ENCODE measurements around the gene TNFRSF6B.
A peak's percentile ranks its signal among the peaks of the same experiment; 100 is the strongest.

The TNFRSF6B gene

GRCh38 chr20:63738687-63739129 lies 42.3 kb downstream of the TNFRSF6B start:
- TF ChIP-seq CTCF (IDR thresholded peaks at IDR 0.05; ENCODE audit: low read depth, low read length) = no peak
- peaks cover 3% of the 10 kb centered on the region for H3K4me1 ChIP-seq
- DNase-seq = peak; percentile 62
- H3K27me3 ChIP-seq = peaks cover 3% of the 10 kb centered on the region; the same call in 1 of the 2 replicates
- peaks cover 33% of the 10 kb centered on the region for H3K36me3 ChIP-seq
- H3K9me3 ChIP-seq = no peaks in the 10 kb centered on the region
- H3K4me3 ChIP-seq (ENCODE audit: low read depth, low read length) = peak overlapping the region; percentile 46; the same call in 1 of the 2 replicates

GRCh38 chr20:63739130-63740069 lies 42.9 kb downstream of the TNFRSF6B start, which contains the start of gene SLC2A4RG:
TSS of gene SLC2A4RG (plus strand) at chr20:63739776. CDS start at chr20:63739913, 137 bp downstream.
- Histone ChIP-seq H3K9me3 (no peaks in the 10 kb centered on the region), H3K4me3 (ENCODE audit: low read depth, low read length) (peak within 1 kb of the TSS; percentile 72), H3K36me3 (peaks cover 26% of the 10 kb centered on the region), H3K27me3 (peaks cover 3% of the 10 kb centered on the region; the same call in 1 of the 2 replicates), H3K4me1 (peaks cover 3% of the 10 kb centered on the region)
- DNase-seq = peak; percentile 85
- TF ChIP-seq CTCF (IDR thresholded peaks at IDR 0.05; ENCODE audit: low read depth, low read length) = no peak

- H3K4me1 ChIP-seq = peaks cover 3% of the 10 kb centered on the region
- peak overlapping the region; percentile 72 for H3K4me3 ChIP-seq (ENCODE audit: low read depth, low read length)
- peak; percentile 56 for DNase-seq
- H3K9me3 ChIP-seq = no peaks in the 10 kb centered on the region
- H3K36me3 ChIP-seq = peaks cover 22% of the 10 kb centered on the region
- no peak for TF ChIP-seq CTCF (IDR thresholded peaks at IDR 0.05; ENCODE audit: low read depth, low read length)
- peaks cover 3% of the 10 kb centered on the region; the same call in 1 of the 2 replicates for H3K27me3 ChIP-seq
Observed at GRCh38 chr20:63740070-63740626, 43.7 kb downstream of the TNFRSF6B start.

GRCh38 chr20:63740627-63741353 lies 44.3 kb downstream of the TNFRSF6B start:
- peak overlapping the region; percentile 72 for H3K4me3 ChIP-seq (ENCODE audit: low read depth, low read length)
- peaks cover 3% of the 10 kb centered on the region; the same call in 1 of the 2 replicates for H3K27me3 ChIP-seq
- peak; percentile 12; the same call in 1 of the 2 replicates for TF ChIP-seq CTCF (IDR thresholded peaks at IDR 0.05; ENCODE audit: low read depth, low read length)
- H3K4me1 ChIP-seq = peaks cover 3% of the 10 kb centered on the region
- DNase-seq = peak; percentile 86
- H3K36me3 ChIP-seq = peaks cover 16% of the 10 kb centered on the region
- no peaks in the 10 kb centered on the region for H3K9me3 ChIP-seq

GRCh38 chr20:63741354-63741675 lies 44.9 kb downstream of the TNFRSF6B start:
- Histone ChIP-seq H3K4me1 (peaks cover 3% of the 10 kb centered on the region), H3K27me3 (peaks cover 3% of the 10 kb centered on the region; the same call in 1 of the 2 replicates), H3K4me3 (ENCODE audit: low read depth, low read length) (peak overlapping the region; percentile 72), H3K9me3 (no peaks in the 10 kb centered on the region), H3K36me3 (peaks cover 14% of the 10 kb centered on the region)
- no peak for TF ChIP-seq CTCF (IDR thresholded peaks at IDR 0.05; ENCODE audit: low read depth, low read length)
- no peak for DNase-seq

Data from BE2C (cell line).